Tibial artery (tissue), 4 donors: ENCODE data around the gene POLE.
"Not testable (repeated sequence)": the region's sequence is repeated elsewhere in the genome, so short reads cannot be mapped to it uniquely, and the experiment has no call there.

Experiments
- DNase-seq, 2 donors: peaks; one replicate each; pipeline ENCODE4 v3.0.0-alpha.2; 2019
- H3K27ac ChIP-seq, 2 donors: fragments of 200-600 bp; sonication (generic) in 1 of 2; 1 replicate in 1 of 2; 2 replicates in 1 of 2; pipeline ENCODE4 v1.5.1; 2018 to 2019; ENCODE audit warnings: mild to moderate bottlenecking in 1 of 2
- H3K27me3 ChIP-seq, 2 donors: fragments of 200-600 bp; sonication (generic) in 1 of 2; one replicate each; pipeline versions ENCODE4 v1.5.1 to v1.6.0; 2016 to 2019
- H3K36me3 ChIP-seq, 3 donors: fragments of 200-600 bp; sonication (generic) in 2 of 3; one replicate each; pipeline ENCODE4 v1.5.1; 2016 to 2019; ENCODE audit warnings: mild to moderate bottlenecking in 2 of 3
- H3K4me1 ChIP-seq, 4 donors: fragments of 200-600 bp; sonication (generic) in 2 of 4; 1 replicate in 3 of 4; 2 replicates in 1 of 4; pipeline ENCODE4 v1.5.1; 2016 to 2019
- H3K4me3 ChIP-seq, 2 donors: fragments of 200-600 bp; sonication (generic) in 1 of 2; 1 replicate in 1 of 2; 2 replicates in 1 of 2; pipeline ENCODE4 v1.5.1; 2018 to 2019; ENCODE audit warnings: mild to moderate bottlenecking in 2 of 2
- H3K9me3 ChIP-seq, 3 donors: fragments of 200-600 bp; sonication (generic) in 1 of 3; one replicate each; pipeline ENCODE4 v1.5.1; 2016 to 2019
- intact Hi-C: fragments of 100-400 bp; cut with DNase I; formaldehyde crosslinking; loops from one replicate; pipeline ENCODE4 v1.15.0; 2023; ENCODE audit warnings: low total_unique reads
- TF ChIP-seq, protein P1 (sequence below), 2 experiments: fragments of 200-600 bp in 1 of 2; fragments of 450-650 bp in 1 of 2; IDR thresholded peaks; one replicate each; pipeline ENCODE4 v1.5.1; 2017 to 2019; ENCODE audit warnings: antibody characterized with exemption in 2 of 2, mild to moderate bottlenecking in 1 of 2, moderate library complexity in 1 of 2

POLE gene

DNA sequence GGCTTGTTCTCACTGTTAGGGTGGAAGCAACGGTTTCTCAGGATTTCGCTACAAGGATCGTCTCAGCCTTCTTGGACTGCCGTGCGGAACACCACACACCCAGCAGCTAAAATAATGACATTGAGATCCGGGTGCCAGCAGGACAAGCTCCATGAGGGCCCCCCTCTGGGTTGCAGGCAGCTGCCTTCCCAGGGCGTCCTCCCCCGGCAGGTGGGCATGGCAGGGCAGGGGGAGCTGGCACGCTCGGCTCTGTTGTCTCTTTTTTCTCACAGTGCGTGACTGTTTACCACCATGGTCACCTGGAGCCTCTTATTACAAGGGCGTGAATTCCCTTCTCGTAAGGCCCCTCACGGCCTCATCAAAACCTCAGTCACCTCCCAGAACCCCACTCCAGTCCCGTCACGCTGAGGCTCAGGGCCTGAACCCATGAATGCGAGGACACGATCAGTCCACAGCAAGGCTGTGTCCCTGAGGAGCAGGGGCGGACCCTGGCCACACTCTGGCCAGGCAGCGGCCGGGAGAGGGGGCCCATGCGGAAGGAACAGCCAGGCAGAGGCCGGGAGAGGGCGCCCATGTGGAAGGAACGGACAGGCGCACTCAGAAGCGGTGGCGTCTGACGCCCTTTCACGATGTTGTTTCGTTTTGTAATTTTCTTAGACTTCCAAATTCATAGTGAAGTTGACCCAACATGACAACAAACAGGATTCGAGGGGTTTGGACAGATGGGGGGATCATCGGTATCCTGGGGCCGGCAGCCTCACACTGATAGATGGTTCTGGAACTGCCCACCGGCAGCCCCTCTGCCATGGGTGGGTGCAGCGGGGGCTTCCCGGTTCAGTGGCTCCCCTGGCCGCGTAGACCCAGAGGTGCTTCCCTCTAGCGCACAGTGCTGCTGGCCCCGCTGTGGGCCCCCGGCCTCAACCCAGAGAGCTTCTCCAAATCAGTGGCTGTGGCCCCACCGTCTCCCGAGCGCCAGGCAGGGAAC lies 86.8 kb downstream of the POLE start:
- intact Hi-C loops, result no loop called here
- Histone ChIP-seq H3K4me1 (peaks cover 0 to 30% (median 22%) of the 10 kb centered on the region in 4 donors), H3K27me3 (peaks cover 0 to 44% of the 10 kb centered on the region in 2 donors), H3K9me3 (no peaks in the 10 kb centered on the region), H3K27ac (no peak overlapping the region), H3K4me3 (peak overlapping the region; percentile 38 to 51), H3K36me3 (no peaks in the 10 kb centered on the region)
- DNase-seq, result peak; percentile 58 to 76
- TF ChIP-seq, protein P1, sequence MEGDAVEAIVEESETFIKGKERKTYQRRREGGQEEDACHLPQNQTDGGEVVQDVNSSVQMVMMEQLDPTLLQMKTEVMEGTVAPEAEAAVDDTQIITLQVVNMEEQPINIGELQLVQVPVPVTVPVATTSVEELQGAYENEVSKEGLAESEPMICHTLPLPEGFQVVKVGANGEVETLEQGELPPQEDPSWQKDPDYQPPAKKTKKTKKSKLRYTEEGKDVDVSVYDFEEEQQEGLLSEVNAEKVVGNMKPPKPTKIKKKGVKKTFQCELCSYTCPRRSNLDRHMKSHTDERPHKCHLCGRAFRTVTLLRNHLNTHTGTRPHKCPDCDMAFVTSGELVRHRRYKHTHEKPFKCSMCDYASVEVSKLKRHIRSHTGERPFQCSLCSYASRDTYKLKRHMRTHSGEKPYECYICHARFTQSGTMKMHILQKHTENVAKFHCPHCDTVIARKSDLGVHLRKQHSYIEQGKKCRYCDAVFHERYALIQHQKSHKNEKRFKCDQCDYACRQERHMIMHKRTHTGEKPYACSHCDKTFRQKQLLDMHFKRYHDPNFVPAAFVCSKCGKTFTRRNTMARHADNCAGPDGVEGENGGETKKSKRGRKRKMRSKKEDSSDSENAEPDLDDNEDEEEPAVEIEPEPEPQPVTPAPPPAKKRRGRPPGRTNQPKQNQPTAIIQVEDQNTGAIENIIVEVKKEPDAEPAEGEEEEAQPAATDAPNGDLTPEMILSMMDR (IDR thresholded peaks at IDR 0.05), result peak; percentile 39 to 61

DNA sequence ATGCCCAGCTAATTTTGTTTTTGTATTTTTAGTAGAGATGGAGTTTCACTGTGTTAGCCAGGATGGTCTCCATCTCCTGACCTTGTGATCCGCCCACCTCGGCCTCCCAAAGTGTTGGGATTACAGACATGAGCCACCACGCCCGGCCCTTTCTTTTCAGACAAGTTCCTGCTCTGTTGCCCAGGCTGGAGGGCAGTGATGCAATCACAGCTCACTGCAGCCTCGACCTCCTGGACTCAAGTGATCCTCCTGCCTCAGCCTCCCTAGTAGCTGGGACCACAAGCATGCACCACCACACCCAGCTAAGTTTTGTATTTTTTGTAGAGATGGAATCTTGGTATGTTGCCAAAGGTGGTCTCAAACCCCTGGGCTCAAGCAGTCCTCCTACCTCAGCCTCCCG lies 87.6 kb downstream of the POLE start:
- H3K27ac ChIP-seq, DNase-seq, intact Hi-C loops, H3K9me3 ChIP-seq, H3K4me3 ChIP-seq, H3K36me3 ChIP-seq: not testable (repeated sequence)
- H3K27me3 ChIP-seq, result peaks cover 0 to 40% of the 10 kb centered on the region in 2 donors
- peaks cover 0 to 30% (median 22%) of the 10 kb centered on the region in 4 donors for H3K4me1 ChIP-seq

DNA sequence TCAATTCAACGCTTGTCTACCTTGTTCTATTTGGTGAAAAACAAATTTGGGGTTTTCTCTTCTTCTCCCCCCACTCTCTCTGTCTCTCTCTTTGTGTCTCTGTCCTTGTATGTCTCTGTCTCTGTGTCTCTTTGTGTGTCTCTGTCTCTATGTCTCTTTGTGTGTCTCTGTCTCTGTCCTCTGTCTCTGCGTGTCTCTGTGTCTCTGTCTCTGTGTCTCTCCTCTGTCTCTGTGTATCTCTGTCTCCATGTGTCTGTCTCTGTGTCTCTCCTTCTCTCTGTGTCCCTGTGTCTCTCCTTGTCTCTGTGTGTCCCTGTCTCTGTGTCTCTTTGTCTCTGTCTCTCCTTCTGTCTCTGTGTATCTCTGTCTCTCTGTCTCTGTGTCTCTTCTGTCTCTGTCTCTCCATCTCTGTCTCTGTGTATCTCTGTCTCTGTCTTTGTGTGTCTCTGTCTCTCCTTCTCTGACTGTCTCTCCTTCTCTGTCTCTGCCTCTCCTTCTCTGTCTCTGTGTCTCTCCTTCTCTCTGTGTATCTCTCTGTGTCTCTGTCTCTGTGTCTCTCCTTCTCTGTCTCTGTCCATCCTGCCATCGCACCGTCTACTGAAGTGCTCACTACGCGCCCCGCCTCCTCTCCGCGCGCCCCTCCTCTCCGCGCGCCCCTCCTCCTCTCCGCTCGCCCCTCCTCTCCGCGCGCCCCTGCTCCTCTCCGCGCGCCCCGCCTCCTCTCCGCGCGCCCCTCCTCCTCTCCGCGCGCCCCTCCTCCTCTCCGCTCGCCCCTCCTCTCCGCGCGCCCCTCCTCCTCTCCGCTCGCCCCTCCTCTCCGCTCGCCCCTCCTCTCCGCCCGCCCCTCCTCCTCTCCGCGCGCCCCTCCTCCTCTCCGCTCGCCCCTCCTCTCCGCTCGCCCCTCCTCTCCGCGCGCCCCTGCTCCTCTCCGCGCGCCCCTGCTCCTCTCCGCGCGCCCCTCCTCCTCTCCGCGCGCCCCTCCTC lies 89.5 kb downstream of the POLE start:
- no peak for DNase-seq
- TF ChIP-seq, protein P1 (IDR thresholded peaks at IDR 0.05), result no peak
- Histone ChIP-seq H3K27me3 (peaks cover 0 to 32% of the 10 kb centered on the region in 2 donors), H3K4me1 (peaks cover 0 to 29% (median 18%) of the 10 kb centered on the region in 4 donors), H3K4me3 (peak overlapping the region; percentile 43 to 51), H3K27ac (peak overlapping the region in 1 of 2 donors; percentile 44), H3K36me3 (no peaks in the 10 kb centered on the region), H3K9me3 (no peaks in the 10 kb centered on the region)
- intact Hi-C loops, result no loop called here

DNA sequence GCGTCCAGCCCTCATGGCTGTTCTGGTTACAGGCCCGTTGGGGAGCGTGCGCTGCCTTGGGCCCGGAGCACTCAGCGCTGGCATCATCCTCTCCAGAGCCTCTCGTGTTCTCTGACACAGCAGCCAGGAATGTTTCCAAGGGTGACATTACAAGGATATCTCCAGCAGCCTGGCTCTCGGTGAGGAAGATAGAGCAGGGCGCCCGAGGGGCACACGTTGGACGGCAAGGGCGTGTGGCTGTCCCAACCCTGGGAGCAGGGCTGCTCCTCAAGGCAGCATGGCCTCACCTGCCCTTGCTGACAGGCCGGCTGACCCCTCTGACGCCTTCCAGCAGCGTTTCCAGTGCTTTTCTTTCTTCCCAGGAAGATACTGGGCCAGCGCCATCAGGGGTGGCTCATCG lies 91.1 kb downstream of the POLE start:
- Histone ChIP-seq H3K9me3 (no peaks in the 10 kb centered on the region), H3K4me1 (peaks cover 0 to 29% (median 18%) of the 10 kb centered on the region in 4 donors), H3K27ac (no peak overlapping the region), H3K36me3 (no peaks in the 10 kb centered on the region), H3K4me3 (no peak overlapping the region), H3K27me3 (peaks cover 0 to 26% of the 10 kb centered on the region in 2 donors)
- intact Hi-C loops, result no loop called here
- TF ChIP-seq, protein P1 (IDR thresholded peaks at IDR 0.05), result no peak
- DNase-seq, result no peak

DNA sequence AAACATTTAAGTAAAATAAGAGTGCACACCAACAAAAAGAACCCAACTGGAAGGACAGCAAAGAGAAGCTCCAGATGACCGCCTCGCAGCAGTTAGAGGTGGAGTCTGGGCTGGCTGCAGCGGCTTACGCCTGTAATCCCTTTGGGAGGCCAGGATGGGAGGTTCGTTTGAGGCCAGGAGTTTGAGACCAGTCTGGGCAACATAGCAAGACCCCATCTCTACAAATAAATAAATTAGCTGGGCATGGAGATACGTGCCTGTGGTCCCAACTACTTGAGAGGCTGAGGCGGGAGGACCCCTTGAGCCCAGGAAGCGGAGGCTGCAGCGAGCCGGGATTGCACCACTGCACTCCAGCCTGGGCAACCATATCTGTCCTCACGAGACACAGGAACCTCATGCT lies 92.0 kb downstream of the POLE start:
- Histone ChIP-seq H3K27me3 (peaks cover 0 to 21% of the 10 kb centered on the region in 2 donors), H3K27ac (no peak overlapping the region), H3K4me1 (peaks cover 0 to 21% (median 11%) of the 10 kb centered on the region in 4 donors), H3K36me3 (no peaks in the 10 kb centered on the region), H3K4me3 (no peak overlapping the region), H3K9me3 (no peaks in the 10 kb centered on the region)
- DNase-seq, result no peak
- TF ChIP-seq, protein P1 (IDR thresholded peaks at IDR 0.05), result no peak
- intact Hi-C loops, result no loop called here
